Neuronal stem cell (in vitro differentiated cells): ENCODE results near the gene OOEP.

Source experiments
- DNase-seq: peaks from one replicate; pipeline ENCODE4 v3.0.0-alpha.2; 2013; ENCODE audit warnings: low spot score
- H2AFZ ChIP-seq: one replicate; pipeline ENCODE4 v1.6.1; 2013; ENCODE audit warnings: mild to moderate bottlenecking, low read length, inconsistent platforms
- H2AK5ac ChIP-seq: 2 replicates; pipeline ENCODE4 v1.6.1; 2013; ENCODE audit warnings: low read depth, mild to moderate bottlenecking, inconsistent platforms, low read length, moderate library complexity, mixed read lengths
- H2BK120ac ChIP-seq: 2 replicates; pipeline ENCODE4 v1.6.1; 2013; ENCODE audit warnings: low read depth, mild to moderate bottlenecking, inconsistent platforms, low read length, moderate library complexity, mixed read lengths
- H2BK12ac ChIP-seq: one replicate; pipeline ENCODE4 v1.6.1; 2013; ENCODE audit warnings: low read length, inconsistent platforms
- H2BK15ac ChIP-seq: 2 replicates; pipeline ENCODE4 v1.6.1; 2013; ENCODE audit warnings: mild to moderate bottlenecking, low read length, inconsistent platforms, mixed read lengths
- H2BK5ac ChIP-seq: one replicate; pipeline ENCODE4 v1.6.1; 2013; ENCODE audit warnings: inconsistent platforms, mild to moderate bottlenecking, low read length, moderate library complexity
- H3K14ac ChIP-seq: one replicate; pipeline ENCODE4 v1.6.1; 2013; ENCODE audit warnings: low read length, inconsistent platforms
- H3K18ac ChIP-seq: 2 replicates; pipeline ENCODE4 v1.6.1; 2013; ENCODE audit warnings: low read length, inconsistent platforms
- H3K23ac ChIP-seq: 2 replicates; pipeline ENCODE4 v1.6.1; 2013; ENCODE audit warnings: low read depth, mild to moderate bottlenecking, mixed read lengths, low read length, inconsistent platforms; ENCODE audit not compliant: poor library complexity
- H3K27ac ChIP-seq: replicated peaks from 3 replicates; pipeline ENCODE4 v1.5.1; 2013; ENCODE audit warnings: low read length, inconsistent platforms
- H3K27me3 ChIP-seq, 3 experiments: 2 replicates each; pipeline ENCODE4 v1.6.1; 2013; ENCODE audit warnings: low read length in 3 of 3, mild to moderate bottlenecking in 2 of 3, inconsistent platforms in 1 of 3, low read depth in 1 of 3, mixed read lengths in 1 of 3, moderate library complexity in 1 of 3; ENCODE audit not compliant: control insufficient read depth in 3 of 3, insufficient read depth in 3 of 3
- H3K36me3 ChIP-seq, 2 donors: replicated peaks in 1 of 2; 2 replicates each; pipeline ENCODE4 v1.6.1; 2013; ENCODE audit warnings: low read length in 2 of 2; ENCODE audit not compliant: control insufficient read depth in 2 of 2, insufficient read depth in 2 of 2
- H3K4ac ChIP-seq: 2 replicates; pipeline ENCODE4 v1.6.1; 2013; ENCODE audit warnings: inconsistent platforms, mild to moderate bottlenecking, low read length, moderate library complexity
- H3K4me1 ChIP-seq, 2 donors: 1 replicate in 1 of 2; 2 replicates in 1 of 2; pipeline ENCODE4 v1.6.1; 2013; ENCODE audit warnings: low read length in 2 of 2, low read depth in 1 of 2; ENCODE audit not compliant: control insufficient read depth in 2 of 2, insufficient read depth in 1 of 2
- H3K4me2 ChIP-seq: one replicate; pipeline ENCODE4 v1.6.1; 2013; ENCODE audit warnings: mild to moderate bottlenecking, low read length, inconsistent platforms; ENCODE audit not compliant: insufficient read depth, poor library complexity, severe bottlenecking
- H3K4me3 ChIP-seq, 2 donors: 2 replicates each; pipeline ENCODE4 v1.5.1; 2013; ENCODE audit warnings: low read length in 2 of 2, mild to moderate bottlenecking in 2 of 2, inconsistent platforms in 1 of 2, moderate library complexity in 1 of 2
- H3K79me1 ChIP-seq: one replicate; pipeline ENCODE4 v1.6.1; 2013; ENCODE audit warnings: low read depth, mild to moderate bottlenecking, inconsistent platforms, low read length, moderate library complexity
- H3K9ac ChIP-seq: one replicate; pipeline ENCODE4 v1.6.1; 2013; ENCODE audit warnings: mild to moderate bottlenecking, low read depth, low read length, inconsistent platforms; ENCODE audit not compliant: poor library complexity
- H3K9me3 ChIP-seq, 2 donors: replicated peaks in 1 of 2; 2 replicates each; pipeline versions ENCODE3 to v1.6.1; 2013; ENCODE audit warnings: low read length in 2 of 2, mild to moderate bottlenecking in 2 of 2, inconsistent platforms in 1 of 2, low read depth in 1 of 2, mixed read lengths in 1 of 2, moderate library complexity in 1 of 2; ENCODE audit not compliant: control insufficient read depth in 2 of 2, insufficient read depth in 1 of 2
- H4K8ac ChIP-seq: one replicate; pipeline ENCODE4 v1.6.1; 2013; ENCODE audit warnings: low read depth, mild to moderate bottlenecking, inconsistent platforms, low read length, moderate library complexity
- H4K91ac ChIP-seq: one replicate; pipeline ENCODE4 v1.6.1; 2013; ENCODE audit warnings: low read length, low read depth, mild to moderate bottlenecking, inconsistent platforms; ENCODE audit not compliant: poor library complexity
- WGBS, 2 donors: extraction: QIAGEN DNeasy Blood & Tissue Kit; methylation state at CpG; one replicate each; pipeline ENCODE4 v1.1.7; 2013; ENCODE audit warnings: missing lambda C conversion rate in 2 of 2, mixed read lengths in 1 of 2; ENCODE audit not compliant: insufficient read length in 2 of 2, insufficient replicate concordance in 1 of 2; ENCODE audit errors: extremely low coverage in 2 of 2; 5-methylcytosine and 5-hydroxymethylcytosine counted together

Gene OOEP

GRCh38 chr6:73400656-73401055 is 31.0 kb upstream of the OOEP start:
- no peak overlapping the region for H3K4me2 ChIP-seq
- H3K4ac ChIP-seq = no peak overlapping the region
- H3K36me3 ChIP-seq = no peaks in the 10 kb centered on the region
- no peak overlapping the region for H3K14ac ChIP-seq
- H3K23ac ChIP-seq = no peak overlapping the region
- no peak overlapping the region for H3K18ac ChIP-seq
- H2BK15ac ChIP-seq = no peak overlapping the region
- no peak overlapping the region for H2BK120ac ChIP-seq
- H4K8ac ChIP-seq = no peak overlapping the region
- no peaks in the 10 kb centered on the region for H3K4me1 ChIP-seq
- no peak overlapping the region for H3K9ac ChIP-seq
- no peak overlapping the region for H4K91ac ChIP-seq
- DNase-seq = no peak
- H2AK5ac ChIP-seq = no peak overlapping the region
- H3K27me3 ChIP-seq = peaks cover 0 to 7% (median 0%) of the 10 kb centered on the region in 3 experiments
- no peak overlapping the region for H3K4me3 ChIP-seq
- H2BK5ac ChIP-seq = no peak overlapping the region
- H3K9me3 ChIP-seq = no peaks in the 10 kb centered on the region
- no peak overlapping the region for H2AFZ ChIP-seq
- no peaks in the 10 kb centered on the region for H3K79me1 ChIP-seq
- no peak overlapping the region for H2BK12ac ChIP-seq
- H3K27ac ChIP-seq = no peak overlapping the region

- Histone ChIP-seq H3K4me1 (no peaks in the 10 kb centered on the region), H3K14ac (no peak overlapping the region), H2AK5ac (no peak overlapping the region), H3K9me3 (peaks cover 0 to 2% of the 10 kb centered on the region in 2 donors), H4K8ac (no peak overlapping the region), H4K91ac (no peak overlapping the region), H3K36me3 (no peaks in the 10 kb centered on the region), H2BK120ac (no peak overlapping the region), H3K23ac (no peak overlapping the region), H3K4me2 (no peak overlapping the region), H3K4ac (no peak overlapping the region), H2BK5ac (no peak overlapping the region), H2BK15ac (no peak overlapping the region), H3K4me3 (no peak overlapping the region), H2AFZ (no peak overlapping the region), H3K9ac (no peak overlapping the region), H2BK12ac (no peak overlapping the region), H3K18ac (no peak overlapping the region), H3K27ac (no peak overlapping the region), H3K79me1 (no peaks in the 10 kb centered on the region), H3K27me3 (peaks cover 0 to 7% (median 0%) of the 10 kb centered on the region in 3 experiments)
- DNase-seq = no peak
- WGBS, 2 donors = no CpG with 5 or more reads among the region's 10 CpGs
Observed at GRCh38 chr6:73395875-73396274, 26.2 kb upstream of the OOEP start.

- Histone ChIP-seq H3K27ac (no peak within 1 kb of the TSS), H3K4me2 (no peak within 1 kb of the TSS)
- DNase-seq = no peak
Observed at GRCh38 chr6:73394577-73395354, 25.1 kb upstream of the OOEP start, which contains the start of gene DDX43. DDX43 (plus strand) TSS chr6:73394828; CDS start chr6:73394906, 78 bp downstream.

GRCh38 chr6:73393278-73393677 is 23.6 kb upstream of the OOEP start:
- Histone ChIP-seq H3K36me3 (no peaks in the 10 kb centered on the region), H3K4me1 (peaks cover 0 to 4% of the 10 kb centered on the region in 2 donors), H3K14ac (no peak overlapping the region), H2BK5ac (no peak overlapping the region), H3K79me1 (no peaks in the 10 kb centered on the region), H3K4me3 (no peak overlapping the region), H3K9ac (no peak overlapping the region), H2BK12ac (no peak overlapping the region), H4K8ac (no peak overlapping the region), H2BK15ac (no peak overlapping the region), H3K4ac (no peak overlapping the region), H4K91ac (no peak overlapping the region), H3K23ac (no peak overlapping the region), H2AFZ (no peak overlapping the region), H3K27ac (no peak overlapping the region), H2BK120ac (no peak overlapping the region), H3K4me2 (no peak overlapping the region), H2AK5ac (no peak overlapping the region), H3K9me3 (peaks cover 0 to 2% of the 10 kb centered on the region in 2 donors), H3K18ac (no peak overlapping the region), H3K27me3 (peaks cover 0 to 10% (median 0%) of the 10 kb centered on the region in 3 experiments)
- WGBS, 2 donors = no CpG with 5 or more reads among the region's 3 CpGs
- DNase-seq = no peak

More at GRCh38 chr6:73394577-73395354, 25.1 kb upstream of the OOEP start, which contains the start of gene DDX43:
- peaks cover 0 to 4% (median 0%) of the 10 kb centered on the region in 3 experiments for H3K27me3 ChIP-seq
- no peak within 1 kb of the TSS for H4K91ac ChIP-seq
- no peak within 1 kb of the TSS for H4K8ac ChIP-seq
- H3K23ac ChIP-seq = peak within 1 kb of the TSS; percentile 67
- H2AK5ac ChIP-seq = peak within 1 kb of the TSS; percentile 54
- peak within 1 kb of the TSS; percentile 22 for H3K18ac ChIP-seq
- H3K79me1 ChIP-seq = no peaks in the 10 kb centered on the region
- no peak within 1 kb of the TSS for H2BK5ac ChIP-seq
- H3K4ac ChIP-seq = no peak within 1 kb of the TSS
- no peak within 1 kb of the TSS for H2BK120ac ChIP-seq
- H3K9ac ChIP-seq = no peak within 1 kb of the TSS
- no CpG with 5 or more reads among the region's 54 CpGs for WGBS, 2 donors
- no peak within 1 kb of the TSS for H2BK12ac ChIP-seq
- H3K4me3 ChIP-seq = no peak within 1 kb of the TSS
- peak within 1 kb of the TSS; percentile 76 for H3K14ac ChIP-seq
- H3K36me3 ChIP-seq = no peaks in the 10 kb centered on the region
- H2BK15ac ChIP-seq = no peak within 1 kb of the TSS
- no peaks in the 10 kb centered on the region for H3K4me1 ChIP-seq
- H3K9me3 ChIP-seq = peaks cover 0 to 2% of the 10 kb centered on the region in 2 donors
- H2AFZ ChIP-seq = no peak within 1 kb of the TSS
